DMS 273 (cell line): ENCODE results near the gene ULK4.
"Not testable (repeated sequence)": the region's sequence is repeated elsewhere in the genome, so short reads cannot be mapped to it uniquely, and the experiment has no call there.

Experiments used
- DNase-seq: peaks from one replicate; lab custom pipeline; 2025; ENCODE audit not compliant: unreplicated experiment; lab: John Stamatoyannopoulos, UW

The ULK4 gene

DNA sequence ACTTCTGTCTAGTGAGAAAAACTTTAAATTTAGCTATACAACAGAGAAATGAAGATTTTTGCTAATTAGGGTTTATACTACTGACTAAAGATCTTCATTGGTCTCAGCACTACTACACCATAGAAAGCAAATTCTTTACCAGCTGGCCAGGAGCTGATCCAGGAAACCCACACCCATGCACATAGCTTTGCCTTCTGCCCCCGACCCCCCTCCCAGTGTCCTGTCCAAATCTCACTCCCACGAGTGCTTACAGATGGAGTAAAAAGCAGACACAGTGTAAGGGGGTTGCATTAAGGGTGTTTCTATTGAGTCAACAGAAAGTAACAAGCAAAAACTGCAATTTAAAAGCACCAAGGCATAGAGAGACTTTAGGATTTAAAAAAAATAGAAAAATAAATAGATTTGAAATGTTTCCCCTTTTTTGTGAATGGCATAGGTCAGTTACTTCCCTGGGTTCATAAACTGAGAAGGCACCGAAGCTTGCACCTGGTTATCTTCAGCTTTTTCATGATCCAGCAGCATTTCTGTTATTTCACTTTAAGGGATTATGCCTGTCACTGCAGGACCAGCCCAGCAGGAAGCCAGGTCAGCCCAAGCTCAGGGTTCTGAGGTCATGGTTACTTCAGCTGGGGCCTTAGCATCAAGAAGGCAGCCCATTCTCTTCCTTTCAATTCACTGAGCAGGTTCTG is 638.3 kb downstream of the ULK4 start:
- DNase-seq: peak; percentile 1

DNA sequence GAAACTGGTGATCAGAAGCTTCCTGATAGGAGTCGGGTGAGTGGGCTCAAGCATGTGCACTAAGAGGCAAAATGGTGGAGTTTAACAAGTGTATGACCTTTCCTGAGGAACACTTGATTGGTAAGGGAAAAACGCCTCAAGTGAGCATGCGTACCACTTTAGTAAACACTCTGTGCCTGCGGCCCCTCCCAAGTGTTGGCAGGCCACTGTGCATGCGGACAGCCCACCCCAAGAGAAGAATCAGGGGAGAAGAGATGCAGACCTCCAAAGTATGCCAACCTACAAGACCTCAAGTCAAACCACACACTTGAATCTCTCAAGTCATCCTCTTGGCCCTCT is 640.3 kb downstream of the ULK4 start:
- no peak for DNase-seq

- DNase-seq: no peak
Observed at GRCh38 chr3:41320953-41321641, 640.8 kb downstream of the ULK4 start.

- no peak for DNase-seq
Observed at GRCh38 chr3:41318520-41318919, 643.4 kb downstream of the ULK4 start.

DNA sequence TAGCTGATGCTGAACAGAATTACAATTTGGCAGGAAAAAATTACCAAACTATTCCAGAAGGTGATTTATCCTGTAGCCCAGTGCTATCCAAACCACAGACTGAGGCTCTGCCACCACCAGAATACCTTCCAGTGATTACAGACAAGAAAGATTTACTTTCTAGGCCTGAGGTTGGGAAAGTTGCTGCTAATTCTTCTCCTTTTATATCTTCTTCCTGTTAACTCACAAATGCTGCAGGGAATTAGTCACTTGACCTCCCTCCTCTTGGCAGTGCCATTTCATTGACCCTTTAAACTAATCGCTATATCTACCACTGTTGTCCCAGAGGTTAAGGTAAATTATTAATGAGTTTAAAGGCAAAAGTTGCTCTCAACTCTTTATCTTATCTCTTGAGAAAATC is 644.2 kb downstream of the ULK4 start:
- DNase-seq: no peak

- no peak for DNase-seq
Observed at GRCh38 chr3:41317298-41317697, 644.6 kb downstream of the ULK4 start.

- DNase-seq: no peak
Observed at GRCh38 chr3:41315126-41315525, 646.8 kb downstream of the ULK4 start.

DNA sequence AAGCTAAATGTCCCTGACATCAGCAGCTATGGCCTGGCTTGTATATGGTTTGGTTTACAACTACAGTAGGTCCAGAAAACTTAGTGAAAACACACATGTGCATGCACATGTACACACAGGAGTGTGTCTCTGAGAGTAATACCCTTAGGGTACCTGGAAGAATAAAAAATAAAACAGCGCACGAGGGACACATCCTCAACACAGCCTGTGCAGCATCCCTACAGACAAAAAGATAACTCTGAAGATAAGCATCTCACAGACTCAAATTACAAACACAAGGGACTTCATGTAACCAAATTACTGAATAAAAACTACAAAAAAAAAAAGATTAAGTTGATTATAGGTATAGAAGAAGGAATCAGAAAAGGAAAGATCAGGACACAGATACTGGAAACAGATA is 653.8 kb downstream of the ULK4 start:
- DNase-seq: no peak

DNA sequence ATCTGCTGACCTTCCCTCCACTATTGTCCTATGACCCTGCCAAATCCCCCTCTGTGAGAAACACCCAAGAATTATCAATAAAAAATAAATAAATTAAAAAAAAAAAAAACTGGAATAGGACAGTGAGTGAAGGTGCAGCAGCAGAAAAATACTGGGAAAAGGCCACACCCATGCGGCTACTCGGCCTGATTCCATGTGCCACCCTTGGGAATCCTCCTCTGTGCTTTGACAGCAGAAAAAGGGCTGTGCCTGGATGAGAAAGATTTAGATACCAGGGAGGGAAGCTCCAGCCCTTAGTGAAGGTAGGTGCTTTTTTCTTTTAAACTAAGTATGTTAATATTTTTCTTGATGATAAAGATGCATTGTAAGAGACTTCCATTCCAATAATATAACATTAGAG is 654.8 kb downstream of the ULK4 start:
- no peak for DNase-seq

DNA sequence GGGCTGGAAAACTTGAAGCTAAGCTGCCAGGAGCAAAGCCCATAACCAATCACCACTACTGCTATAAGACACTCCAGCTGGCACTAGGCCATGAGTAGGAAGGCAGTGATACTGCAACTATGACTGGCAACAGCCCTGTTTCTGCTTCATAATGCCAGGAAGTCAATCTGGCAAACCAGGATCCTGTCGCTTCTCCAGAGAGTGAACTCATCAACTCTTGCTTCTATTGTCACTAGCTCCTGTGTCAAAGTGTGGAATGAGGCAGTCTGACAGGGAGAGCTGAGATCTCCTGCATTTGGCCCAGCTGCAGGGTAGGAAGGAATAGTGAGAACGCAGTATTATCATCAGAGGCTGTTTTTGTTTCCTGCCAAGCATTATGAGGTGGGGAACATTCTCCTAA is 657.3 kb downstream of the ULK4 start:
- DNase-seq: peak; percentile 46

DNA sequence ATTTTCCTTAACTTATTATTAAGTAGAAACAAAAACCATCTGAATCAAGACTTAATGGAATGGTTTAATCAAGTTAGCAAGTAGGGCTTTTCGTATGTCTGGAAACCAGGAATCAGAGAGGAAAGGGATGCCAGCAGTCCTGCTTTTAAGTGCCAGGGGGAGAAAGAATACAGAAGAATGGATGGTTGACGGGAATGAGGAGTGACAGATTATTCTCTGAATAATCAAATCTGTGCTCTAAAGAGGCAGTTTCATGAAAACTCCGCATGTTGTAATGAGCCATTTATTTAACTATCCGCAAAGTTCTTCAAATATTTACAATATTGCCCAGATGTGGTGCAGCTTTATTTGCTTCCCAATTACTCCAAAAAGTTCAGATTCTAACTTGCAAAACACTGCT is 659.6 kb downstream of the ULK4 start:
- no peak for DNase-seq

DNA sequence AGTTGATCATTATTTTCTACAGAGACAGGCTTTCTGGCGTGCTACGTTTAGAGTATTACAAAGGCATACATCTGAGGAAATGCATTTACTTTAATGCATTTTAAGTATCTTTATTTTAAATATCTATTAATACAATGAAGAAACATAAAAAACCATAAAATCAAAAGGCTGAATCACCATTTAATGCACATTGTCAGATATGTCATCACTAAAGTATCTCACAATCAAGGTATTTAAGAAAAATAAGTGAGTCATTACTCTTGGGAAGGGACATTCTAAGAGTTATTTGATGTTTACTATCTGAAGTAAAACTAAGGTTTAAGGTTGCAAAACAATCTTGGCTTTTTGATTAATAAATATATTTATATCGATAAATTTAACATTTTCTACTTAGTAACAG is 660.4 kb downstream of the ULK4 start:
- no peak for DNase-seq

DNA sequence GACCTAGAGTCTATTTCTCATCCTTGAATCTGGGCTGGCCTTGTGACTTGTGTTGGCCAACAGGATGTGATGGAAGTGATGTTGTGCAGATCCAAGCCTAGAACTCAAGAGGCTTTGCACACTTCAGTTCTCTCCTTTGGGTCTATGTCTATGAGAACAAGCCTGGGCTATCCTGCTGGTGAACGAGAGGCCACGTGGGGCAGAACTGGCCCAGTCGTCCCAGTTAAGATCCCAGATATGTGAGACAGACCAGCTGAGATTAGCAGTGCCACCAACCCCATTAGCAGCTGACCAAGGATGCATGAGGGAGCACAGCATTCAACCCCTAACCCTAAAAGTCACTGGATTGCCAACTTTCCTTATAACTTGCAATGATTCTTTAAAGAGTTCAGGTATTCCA is 662.9 kb downstream of the ULK4 start:
- no peak for DNase-seq

DNA sequence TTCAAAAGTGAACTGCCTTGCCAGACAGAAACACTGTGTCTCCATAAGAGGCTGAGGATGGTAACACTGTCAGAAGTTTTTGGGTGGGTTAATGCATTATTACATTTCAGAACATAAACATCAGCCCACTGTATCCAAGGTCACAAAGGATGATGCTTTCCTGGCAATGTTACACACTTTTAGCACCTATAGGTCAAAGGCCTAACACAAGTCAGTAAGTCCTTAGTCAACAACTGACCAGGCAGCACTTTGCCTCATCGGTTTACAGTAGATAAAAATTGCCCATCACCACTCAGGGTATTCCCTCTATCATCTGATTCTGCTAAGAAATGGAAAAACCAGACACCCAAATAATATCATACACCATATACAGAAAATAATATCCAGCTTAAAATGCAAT is 664.2 kb downstream of the ULK4 start:
- no peak for DNase-seq

- no peak for DNase-seq
Observed at GRCh38 chr3:41296556-41296955, 665.3 kb downstream of the ULK4 start.

GRCh38 chr3:41295740-41296139 is 666.2 kb downstream of the ULK4 start:
- no peak for DNase-seq

GRCh38 chr3:41293169-41293681 is 668.7 kb downstream of the ULK4 start:
- no peak for DNase-seq

DNA sequence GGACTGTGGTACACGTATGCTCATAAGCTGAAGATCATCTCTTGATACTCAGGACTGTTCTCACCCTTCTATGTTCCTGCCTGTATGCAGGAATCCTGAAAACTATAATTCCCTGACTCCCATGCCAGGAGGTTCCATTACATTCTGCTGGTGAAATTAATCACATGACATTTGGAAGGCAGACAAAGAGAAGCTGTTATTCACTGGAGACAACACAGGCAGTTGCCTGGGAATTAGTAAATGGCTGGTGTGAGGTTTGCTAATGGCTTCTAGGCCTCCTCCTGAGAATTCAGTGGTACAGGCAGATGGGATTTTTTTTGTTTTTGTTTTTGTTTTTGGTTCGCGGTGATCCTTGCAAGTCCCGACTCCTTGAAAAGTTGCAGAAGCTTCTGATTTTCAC is 671.2 kb downstream of the ULK4 start:
- DNase-seq: no peak

GRCh38 chr3:41290306-41290705 is 671.6 kb downstream of the ULK4 start:
- no peak for DNase-seq

DNA sequence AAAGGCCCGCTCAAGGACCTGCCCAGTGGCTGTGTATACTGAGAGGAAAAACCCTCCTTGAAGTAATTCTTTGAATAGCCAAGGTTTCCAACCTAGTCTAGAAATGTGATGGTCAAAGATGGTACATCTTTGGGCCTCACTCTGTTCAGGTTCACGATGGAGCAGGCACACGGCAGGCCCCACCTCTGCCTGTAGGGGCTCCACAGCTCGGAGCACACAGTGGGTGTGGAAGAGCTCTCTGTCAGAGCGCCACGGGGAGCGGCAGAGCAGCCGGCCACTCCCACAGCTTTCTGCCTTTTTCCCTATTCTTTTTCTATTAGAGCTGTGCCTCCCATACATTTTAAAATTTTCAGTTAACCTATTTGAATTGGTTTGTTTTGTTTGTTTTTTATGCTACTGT is 673.1 kb downstream of the ULK4 start:
- DNase-seq: no peak

DNA sequence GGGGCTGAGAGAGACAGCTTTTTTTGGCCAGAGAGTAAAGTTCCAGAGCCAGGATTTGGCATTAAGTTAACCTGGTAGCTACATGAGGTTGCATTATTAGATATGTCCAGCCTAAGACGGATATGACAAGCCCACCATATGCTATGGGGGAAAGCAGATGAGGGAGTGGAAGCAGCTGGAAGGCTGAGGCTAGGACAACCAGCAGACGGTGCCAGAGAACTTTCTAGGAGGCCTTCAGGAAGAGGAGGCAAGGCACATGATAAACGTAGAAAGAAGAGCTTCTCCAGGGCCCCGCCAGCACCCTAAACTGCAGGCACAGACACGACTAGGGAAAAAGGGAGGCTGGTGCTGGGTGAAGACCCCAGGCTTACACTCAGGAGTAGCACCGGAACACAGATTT is 675.6 kb downstream of the ULK4 start:
- peak; percentile 2 for DNase-seq

DNA sequence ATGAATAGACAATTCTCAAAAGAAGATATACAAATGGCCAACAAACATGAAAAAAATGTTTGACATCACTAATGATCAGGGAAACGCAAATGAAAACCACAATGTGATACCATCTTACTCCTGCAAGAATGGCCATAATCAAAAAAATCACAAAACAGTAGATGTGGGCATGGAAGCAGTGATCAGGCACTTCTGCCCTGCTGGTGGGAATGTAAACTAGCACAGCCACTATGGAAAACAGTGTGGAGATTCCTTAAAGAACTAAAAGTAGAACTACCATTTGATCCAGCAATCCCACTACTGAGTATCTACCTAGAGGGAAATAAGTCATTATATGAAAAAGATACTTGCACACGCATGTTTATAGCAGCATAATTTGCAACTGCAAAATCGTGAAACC is 677.0 kb downstream of the ULK4 start:
- not testable (repeated sequence) for DNase-seq
